Mucosa of stomach (tissue), 1 donor: ENCODE measurements around the gene CYTH2.
A peak's percentile ranks its signal among the peaks of the same experiment; 100 is the strongest.

Source experiments
- H3K27me3 ChIP-seq: one replicate; pipeline ENCODE4 v1.7.0; 2013; ENCODE audit warnings: mild to moderate bottlenecking, low read length; ENCODE audit not compliant: control insufficient read depth, insufficient read depth
- H3K36me3 ChIP-seq: one replicate; pipeline ENCODE4 v1.7.0; 2013; ENCODE audit warnings: low read length; ENCODE audit not compliant: control insufficient read depth, insufficient read depth
- H3K4me1 ChIP-seq: one replicate; pipeline ENCODE4 v1.7.0; 2013; ENCODE audit warnings: mild to moderate bottlenecking, low read length; ENCODE audit not compliant: control insufficient read depth, insufficient read depth
- H3K4me3 ChIP-seq: one replicate; pipeline ENCODE4 v1.7.0; 2013; ENCODE audit warnings: low read length
- H3K9ac ChIP-seq: one replicate; pipeline ENCODE4 v1.7.0; 2013; ENCODE audit warnings: mild to moderate bottlenecking, low read length, moderate library complexity
- H3K9me3 ChIP-seq: one replicate; pipeline ENCODE4 v1.7.0; 2013; ENCODE audit warnings: mild to moderate bottlenecking, low read length, moderate library complexity; ENCODE audit not compliant: control insufficient read depth
- donor health status: Pancreatic carcinoma.

Gene CYTH2

GRCh38 chr19:48473161-48473966 is 4.2 kb downstream of the CYTH2 start:
- H3K9ac ChIP-seq, result no peak overlapping the region
- no peaks in the 10 kb centered on the region for H3K9me3 ChIP-seq
- H3K27me3 ChIP-seq, result no peaks in the 10 kb centered on the region
- H3K4me1 ChIP-seq, result peaks cover 12% of the 10 kb centered on the region
- peaks cover 32% of the 10 kb centered on the region for H3K36me3 ChIP-seq
- no peak overlapping the region for H3K4me3 ChIP-seq

DNA sequence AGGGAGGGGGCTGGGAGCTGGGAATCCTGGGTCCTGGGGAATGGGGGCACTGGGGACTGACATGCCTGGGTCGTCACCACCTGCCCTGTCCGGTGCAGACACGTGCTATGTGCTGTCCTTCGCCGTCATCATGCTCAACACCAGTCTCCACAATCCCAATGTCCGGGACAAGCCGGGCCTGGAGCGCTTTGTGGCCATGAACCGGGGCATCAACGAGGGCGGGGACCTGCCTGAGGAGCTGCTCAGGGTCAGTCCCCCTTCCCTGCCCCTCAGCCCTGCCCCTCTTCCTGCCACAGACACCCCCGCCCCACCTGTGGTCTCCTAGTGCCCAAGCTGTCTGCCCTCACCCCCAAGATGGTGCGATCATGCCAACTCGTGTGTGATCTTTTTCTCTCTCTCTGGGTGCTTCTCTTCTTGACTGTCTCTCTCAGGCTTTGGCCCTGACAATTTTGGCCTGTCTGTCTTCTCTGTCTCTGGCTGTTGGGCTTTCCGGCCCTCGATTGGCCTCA is 5.0 kb downstream of the CYTH2 start:
- Histone ChIP-seq H3K27me3 (no peaks in the 10 kb centered on the region), H3K4me1 (peaks cover 10% of the 10 kb centered on the region), H3K9ac (no peak overlapping the region), H3K36me3 (peaks cover 32% of the 10 kb centered on the region), H3K4me3 (no peak overlapping the region), H3K9me3 (no peaks in the 10 kb centered on the region)

DNA sequence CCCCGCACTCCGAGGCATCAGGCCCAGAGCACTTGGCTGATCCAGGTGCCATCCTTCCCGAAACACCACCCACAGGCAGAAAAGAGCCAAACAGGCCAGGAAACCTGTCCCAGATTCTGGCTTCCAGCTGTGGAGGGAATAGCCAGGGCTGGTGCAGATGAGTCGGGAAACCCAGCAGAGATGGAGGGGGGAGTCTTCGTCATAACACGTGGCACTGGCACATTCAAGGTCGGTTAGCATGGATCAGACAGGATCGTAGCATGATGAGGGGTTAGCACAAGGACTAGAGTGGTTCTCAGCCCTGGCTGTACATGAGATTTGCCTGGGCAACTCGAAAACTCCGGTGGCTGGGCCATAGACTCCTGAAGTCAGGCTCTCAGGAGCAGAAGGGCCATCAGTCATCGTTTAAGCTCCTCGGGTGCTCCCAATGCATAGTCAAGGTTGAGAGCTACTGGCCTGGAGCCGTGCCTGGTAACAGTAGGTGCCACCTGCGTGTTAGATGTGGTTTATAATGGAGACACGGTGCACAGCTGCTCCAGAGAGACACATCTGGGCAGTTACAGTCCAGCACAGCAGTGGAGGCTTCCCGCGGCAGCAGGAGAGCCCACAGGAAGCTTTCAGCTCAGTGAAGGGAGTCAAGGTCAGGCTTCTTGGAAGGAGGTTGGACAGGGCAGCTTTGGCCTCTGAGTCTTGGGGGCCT is 6.3 kb downstream of the CYTH2 start:
- no peak overlapping the region for H3K9ac ChIP-seq
- H3K4me3 ChIP-seq, result no peak overlapping the region
- peaks cover 30% of the 10 kb centered on the region for H3K36me3 ChIP-seq
- no peaks in the 10 kb centered on the region for H3K9me3 ChIP-seq
- no peaks in the 10 kb centered on the region for H3K27me3 ChIP-seq
- peaks cover 10% of the 10 kb centered on the region for H3K4me1 ChIP-seq

- Histone ChIP-seq H3K4me1 (peaks cover 12% of the 10 kb centered on the region), H3K27me3 (no peaks in the 10 kb centered on the region), H3K9me3 (no peaks in the 10 kb centered on the region), H3K36me3 (peaks cover 25% of the 10 kb centered on the region), H3K4me3 (no peak overlapping the region), H3K9ac (no peak overlapping the region)
These were observed 7.0 kb downstream of the CYTH2 start for GRCh38 chr19:48476176-48476575.

DNA sequence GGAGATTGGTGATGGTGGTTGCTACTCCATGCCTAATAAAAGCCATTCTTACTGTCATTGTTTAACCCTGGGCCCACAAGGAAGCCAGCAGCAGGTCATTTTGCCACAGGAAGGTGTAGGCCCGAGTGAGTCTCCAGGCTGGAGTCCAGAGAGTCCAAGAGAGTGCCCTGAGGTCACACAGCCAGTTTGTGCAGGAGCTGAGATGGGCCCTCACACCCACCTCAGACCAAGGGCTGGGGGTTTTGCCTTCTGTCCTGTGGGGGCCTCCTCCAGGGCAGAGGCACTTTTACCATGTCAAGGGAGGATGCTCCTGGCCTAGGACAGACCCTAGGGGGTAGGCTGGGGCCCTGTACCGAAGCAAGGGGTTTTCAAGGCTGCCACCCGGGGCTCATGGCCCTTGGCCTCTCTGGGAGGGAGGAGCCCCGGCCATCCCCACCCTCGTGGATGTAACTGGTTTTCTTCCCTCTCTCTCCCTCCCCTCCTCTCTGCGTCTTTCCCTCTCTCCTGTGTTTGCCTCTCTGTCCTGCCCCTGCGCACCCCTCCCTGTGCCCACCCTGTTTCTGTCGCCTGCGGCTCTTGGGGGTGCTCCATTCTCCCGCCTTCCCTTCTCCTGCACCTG is 8.0 kb downstream of the CYTH2 start:
- Histone ChIP-seq H3K9me3 (no peaks in the 10 kb centered on the region), H3K4me3 (no peak overlapping the region), H3K9ac (no peak overlapping the region), H3K4me1 (peaks cover 15% of the 10 kb centered on the region), H3K27me3 (no peaks in the 10 kb centered on the region), H3K36me3 (peaks cover 20% of the 10 kb centered on the region)

DNA sequence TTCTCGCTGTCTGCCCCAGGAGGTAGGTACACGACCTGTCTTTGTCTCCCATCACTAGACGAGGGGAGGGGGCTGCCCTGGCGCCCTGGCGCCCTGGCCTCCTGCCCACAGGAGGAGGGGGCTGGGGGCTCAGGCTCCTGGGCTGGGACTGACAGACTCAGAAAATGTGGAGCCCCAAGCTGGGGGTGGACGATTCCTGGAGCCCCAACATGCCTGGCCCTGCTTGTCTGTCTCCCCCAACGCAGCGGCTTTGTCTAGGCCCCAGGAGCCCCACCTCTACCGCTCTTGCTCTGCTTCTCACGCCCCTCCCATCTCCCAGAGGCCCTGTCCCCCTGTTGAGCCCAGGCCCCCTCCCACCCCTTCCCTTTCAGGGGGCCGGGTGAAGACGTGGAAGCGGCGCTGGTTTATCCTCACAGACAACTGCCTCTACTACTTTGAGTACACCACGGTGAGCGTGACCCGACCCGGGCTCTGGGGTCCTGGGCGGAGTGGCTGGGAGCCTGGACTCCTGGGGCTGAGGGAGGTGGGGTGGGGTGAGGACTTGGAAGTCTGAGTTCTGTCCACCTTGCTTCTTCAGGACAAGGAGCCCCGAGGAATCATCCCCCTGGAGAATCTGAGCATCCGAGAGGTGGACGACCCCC is 8.6 kb downstream of the CYTH2 start:
- Histone ChIP-seq H3K36me3 (peaks cover 16% of the 10 kb centered on the region), H3K27me3 (no peaks in the 10 kb centered on the region), H3K9me3 (no peaks in the 10 kb centered on the region), H3K9ac (no peak overlapping the region), H3K4me1 (peaks cover 15% of the 10 kb centered on the region), H3K4me3 (no peak overlapping the region)

- no peaks in the 10 kb centered on the region for H3K27me3 ChIP-seq
- H3K9ac ChIP-seq, result no peak overlapping the region
- H3K4me1 ChIP-seq, result peaks cover 15% of the 10 kb centered on the region
- H3K36me3 ChIP-seq, result peaks cover 9% of the 10 kb centered on the region
- H3K9me3 ChIP-seq, result no peaks in the 10 kb centered on the region
- no peak overlapping the region for H3K4me3 ChIP-seq
These were observed 9.4 kb downstream of the CYTH2 start for GRCh38 chr19:48478339-48479256.

- Histone ChIP-seq H3K27me3 (no peaks in the 10 kb centered on the region), H3K9ac (peak overlapping the region; percentile 65), H3K9me3 (no peaks in the 10 kb centered on the region), H3K4me3 (no peak overlapping the region), H3K36me3 (peaks cover 5% of the 10 kb centered on the region), H3K4me1 (peaks cover 15% of the 10 kb centered on the region)
These were observed 10.5 kb downstream of the CYTH2 start for GRCh38 chr19:48479686-48480085.

DNA sequence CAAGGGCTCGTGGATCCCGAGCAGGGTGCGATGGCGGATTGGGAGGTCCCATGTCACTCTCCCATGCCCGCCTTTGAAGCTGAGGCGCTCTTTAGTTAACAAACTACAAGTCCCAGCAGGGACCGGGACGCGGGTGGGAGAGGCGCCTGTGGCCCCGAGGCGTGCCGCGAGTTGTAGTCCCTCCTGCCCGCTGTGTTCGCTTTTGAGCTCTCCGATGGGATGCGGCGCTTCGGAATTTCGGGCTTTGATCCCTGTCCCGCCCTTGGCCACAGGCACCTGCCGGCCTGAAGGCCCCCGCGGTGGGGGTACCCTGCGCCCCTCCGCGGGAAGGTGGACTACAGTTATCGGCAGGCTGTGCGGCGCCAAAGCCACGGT is 11.0 kb downstream of the CYTH2 start:
- Histone ChIP-seq H3K4me3 (no peak overlapping the region), H3K36me3 (peaks cover 1% of the 10 kb centered on the region), H3K4me1 (peaks cover 15% of the 10 kb centered on the region), H3K9ac (peak overlapping the region; percentile 65), H3K27me3 (no peaks in the 10 kb centered on the region), H3K9me3 (no peaks in the 10 kb centered on the region)

DNA sequence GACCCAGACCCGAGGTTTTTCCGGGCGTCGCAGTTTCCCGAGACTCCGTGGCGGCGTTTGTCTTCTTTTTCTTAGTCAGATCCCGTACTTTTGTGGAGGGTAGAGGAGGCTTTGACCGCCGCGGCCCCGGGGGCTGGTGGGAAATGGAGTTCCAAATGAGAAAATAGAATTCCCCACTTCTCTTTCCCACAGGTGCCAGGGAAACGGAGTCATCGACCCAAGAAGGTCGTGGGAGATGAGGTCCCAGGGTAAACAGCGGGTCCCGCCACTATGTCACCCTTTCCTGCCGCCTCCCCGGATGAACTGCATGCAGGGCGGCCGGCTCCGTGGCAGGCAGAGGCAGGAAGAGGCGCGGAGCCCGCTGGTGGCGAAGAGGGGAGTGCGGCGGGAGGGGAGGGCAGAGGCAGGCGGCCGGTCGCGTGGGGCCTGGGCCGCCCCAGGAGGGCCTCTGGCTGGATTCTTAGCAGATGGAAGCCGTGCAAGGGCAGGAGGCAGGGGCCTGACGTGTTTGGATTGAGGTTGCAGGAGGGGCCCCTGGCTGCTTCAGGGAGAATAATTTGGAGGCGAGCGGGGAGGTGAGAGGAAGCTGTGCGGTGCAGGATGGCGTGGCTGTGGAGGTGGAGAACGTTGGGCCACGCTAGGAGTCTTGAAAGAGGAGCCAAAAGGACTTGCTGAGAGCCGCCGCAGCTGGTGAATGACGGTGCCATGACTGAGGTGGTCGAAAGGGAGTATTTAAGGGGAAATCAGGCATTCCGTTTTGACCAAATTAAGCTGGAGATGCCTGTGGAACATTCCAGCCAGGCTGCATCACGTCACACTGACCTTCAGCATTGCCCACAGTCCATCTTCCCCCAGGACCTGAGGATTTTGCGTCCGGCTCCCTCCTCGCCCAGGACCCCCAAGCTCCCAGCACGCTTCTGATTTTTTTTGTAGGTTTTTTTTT is 11.7 kb downstream of the CYTH2 start:
- H3K4me3 ChIP-seq, result no peak overlapping the region
- H3K36me3 ChIP-seq, result no peaks in the 10 kb centered on the region
- H3K9me3 ChIP-seq, result no peaks in the 10 kb centered on the region
- no peaks in the 10 kb centered on the region for H3K27me3 ChIP-seq
- H3K9ac ChIP-seq, result peak overlapping the region; percentile 65
- H3K4me1 ChIP-seq, result peaks cover 15% of the 10 kb centered on the region
